ENCODE measurements around the gene GPR62. TPM values are rescaled to one million over a fixed set of nuclear protein-coding genes. Genes with fewer than 3 reads are reported as not detected.
"Not testable (repeated sequence)": the region's sequence is repeated elsewhere in the genome, so short reads cannot be mapped to it uniquely, and the experiment has no call there.

Gene GPR62
- 0.18 TPM for polyA plus RNA-seq
- long read RNA-seq, donor 1, transcript GPR62-201 (1 exons, 2,191 nt) = major isoform, 38 of 38 reads
- long read RNA-seq, donor 1, partial matches to known transcripts = 0 of 38 reads
- long read RNA-seq, donor 1, other reads (novel, unspliced or antisense) = 0 of 38 reads
- long read RNA-seq, donor 2, transcript GPR62-201 (1 exons, 2,191 nt) = major isoform, 49 of 49 reads
- long read RNA-seq, donor 2, partial matches to known transcripts = 0 of 49 reads
- long read RNA-seq, donor 2, other reads (novel, unspliced or antisense) = 0 of 49 reads
- long read RNA-seq, donor 3 = 0 reads
- long read RNA-seq, donor 4, transcript GPR62-201 (1 exons, 2,191 nt) = major isoform, 7 of 7 reads
- long read RNA-seq, donor 4, partial matches to known transcripts = 0 of 7 reads
- long read RNA-seq, donor 4, other reads (novel, unspliced or antisense) = 0 of 7 reads
- long read RNA-seq, donor 5, transcript GPR62-201 (1 exons, 2,191 nt) = major isoform, 42 of 65 reads
- long read RNA-seq, donor 5, partial matches to known transcripts = 0 of 65 reads
- long read RNA-seq, donor 5, other reads (novel, unspliced or antisense) = 23 of 65 reads
- long read RNA-seq, donor 6, transcript GPR62-201 (1 exons, 2,191 nt) = major isoform, 36 of 36 reads
- long read RNA-seq, donor 6, partial matches to known transcripts = 0 of 36 reads
- long read RNA-seq, donor 6, other reads (novel, unspliced or antisense) = 0 of 36 reads
- long read RNA-seq, donor 7, transcript GPR62-201 (1 exons, 2,191 nt) = major isoform, 20 of 20 reads
- long read RNA-seq, donor 7, partial matches to known transcripts = 0 of 20 reads
- long read RNA-seq, donor 7, other reads (novel, unspliced or antisense) = 0 of 20 reads
- long read RNA-seq, donor 8, transcript GPR62-201 (1 exons, 2,191 nt) = major isoform, 42 of 154 reads
- long read RNA-seq, donor 8, partial matches to known transcripts = 44 of 154 reads
- long read RNA-seq, donor 8, other reads (novel, unspliced or antisense) = 68 of 154 reads
- long read RNA-seq, donor 9, transcript GPR62-201 (1 exons, 2,191 nt) = major isoform, 29 of 132 reads
- long read RNA-seq, donor 9, partial matches to known transcripts = 30 of 132 reads
- long read RNA-seq, donor 9, other reads (novel, unspliced or antisense) = 73 of 132 reads
- long read RNA-seq, donor 10, transcript GPR62-201 (1 exons, 2,191 nt) = major isoform, 26 of 145 reads
- long read RNA-seq, donor 10, partial matches to known transcripts = 37 of 145 reads
- long read RNA-seq, donor 10, other reads (novel, unspliced or antisense) = 82 of 145 reads
- long read RNA-seq, donor 11, transcript GPR62-201 (1 exons, 2,191 nt) = major isoform, 17 of 17 reads
- long read RNA-seq, donor 11, partial matches to known transcripts = 0 of 17 reads
- long read RNA-seq, donor 11, other reads (novel, unspliced or antisense) = 0 of 17 reads

GRCh38 chr3:51955175-51955892, at the start of gene GPR62:
Gene GPR62, plus strand, starts transcription at chr3:51955381. Its CDS starts 272 bp downstream, at chr3:51955653.
- WGBS (ENCODE audit: insufficient coverage, low lambda C conversion rate) = no CpG with 5 or more reads among the region's 33 CpGs
- Histone ChIP-seq H3K4me3 (ENCODE audit: low read length) (no peak within 1 kb of the TSS), H3K9me3 (ENCODE audit: control insufficient read depth, low read depth, low read length) (peaks cover 9% of the 10 kb centered on the region), H3K36me3 (ENCODE audit: control insufficient read depth, insufficient read depth, low read length) (peaks cover 12% of the 10 kb centered on the region), H3K27ac (ENCODE audit: low read length) (no peak within 1 kb of the TSS), H3K27me3 (ENCODE audit: control insufficient read depth, insufficient read depth, low read length) (peaks cover 23% of the 10 kb centered on the region), H3K4me1 (ENCODE audit: control insufficient read depth, insufficient read depth, low read length) (no peaks in the 10 kb centered on the region)
- DNase-seq = no peak

- no peak overlapping the region for H3K27ac ChIP-seq (ENCODE audit: low read length)
- no peaks in the 10 kb centered on the region for H3K36me3 ChIP-seq (ENCODE audit: control insufficient read depth, insufficient read depth, low read length)
- no peak for DNase-seq
- H3K27me3 ChIP-seq (ENCODE audit: control insufficient read depth, insufficient read depth, low read length) = no peaks in the 10 kb centered on the region
- H3K9me3 ChIP-seq (ENCODE audit: control insufficient read depth, low read depth, low read length) = peaks cover 9% of the 10 kb centered on the region
- H3K4me1 ChIP-seq (ENCODE audit: control insufficient read depth, insufficient read depth, low read length) = no peaks in the 10 kb centered on the region
- H3K4me3 ChIP-seq (ENCODE audit: low read length) = no peak overlapping the region
- 100% methylated on average over 1 of the region's 4 CpGs for WGBS (ENCODE audit: insufficient coverage, low lambda C conversion rate)
Measured at GRCh38 chr3:51908026-51908425, 47.2 kb upstream of the GPR62 start.

GRCh38 chr3:51916418-51916817, 38.8 kb upstream of the GPR62 start:
- no peaks in the 10 kb centered on the region for H3K36me3 ChIP-seq (ENCODE audit: control insufficient read depth, insufficient read depth, low read length)
- no peaks in the 10 kb centered on the region for H3K9me3 ChIP-seq (ENCODE audit: control insufficient read depth, low read depth, low read length)
- H3K27me3 ChIP-seq (ENCODE audit: control insufficient read depth, insufficient read depth, low read length) = no peaks in the 10 kb centered on the region
- no peak overlapping the region for H3K4me3 ChIP-seq (ENCODE audit: low read length)
- no peaks in the 10 kb centered on the region for H3K4me1 ChIP-seq (ENCODE audit: control insufficient read depth, insufficient read depth, low read length)
- no peak overlapping the region for H3K27ac ChIP-seq (ENCODE audit: low read length)
- WGBS (ENCODE audit: insufficient coverage, low lambda C conversion rate) = no CpG with 5 or more reads among the region's 5 CpGs
- no peak for DNase-seq

- WGBS (ENCODE audit: insufficient coverage, low lambda C conversion rate) = 100% methylated on average over 1 of the region's 11 CpGs
- H3K4me3 ChIP-seq (ENCODE audit: low read length) = no peak overlapping the region
- no peaks in the 10 kb centered on the region for H3K27me3 ChIP-seq (ENCODE audit: control insufficient read depth, insufficient read depth, low read length)
- no peaks in the 10 kb centered on the region for H3K4me1 ChIP-seq (ENCODE audit: control insufficient read depth, insufficient read depth, low read length)
- DNase-seq = no peak
- no peaks in the 10 kb centered on the region for H3K9me3 ChIP-seq (ENCODE audit: control insufficient read depth, low read depth, low read length)
- no peak overlapping the region for H3K27ac ChIP-seq (ENCODE audit: low read length)
- no peaks in the 10 kb centered on the region for H3K36me3 ChIP-seq (ENCODE audit: control insufficient read depth, insufficient read depth, low read length)
Measured at GRCh38 chr3:51921081-51921578, 34.1 kb upstream of the GPR62 start.

GRCh38 chr3:51927061-51927977, 27.9 kb upstream of the GPR62 start:
- no CpG with 5 or more reads among the region's 5 CpGs for WGBS (ENCODE audit: insufficient coverage, low lambda C conversion rate)
- no peaks in the 10 kb centered on the region for H3K4me1 ChIP-seq (ENCODE audit: control insufficient read depth, insufficient read depth, low read length)
- no peaks in the 10 kb centered on the region for H3K36me3 ChIP-seq (ENCODE audit: control insufficient read depth, insufficient read depth, low read length)
- H3K27ac ChIP-seq (ENCODE audit: low read length) = no peak overlapping the region
- no peaks in the 10 kb centered on the region for H3K9me3 ChIP-seq (ENCODE audit: control insufficient read depth, low read depth, low read length)
- H3K27me3 ChIP-seq (ENCODE audit: control insufficient read depth, insufficient read depth, low read length) = no peaks in the 10 kb centered on the region
- H3K4me3 ChIP-seq (ENCODE audit: low read length) = no peak overlapping the region
- no peak for DNase-seq

GRCh38 chr3:51928438-51928837, 26.7 kb upstream of the GPR62 start:
- no CpG with 5 or more reads among the region's 7 CpGs for WGBS (ENCODE audit: insufficient coverage, low lambda C conversion rate)

GRCh38 chr3:51928981-51929380, 26.2 kb upstream of the GPR62 start:
- not testable (repeated sequence) for DNase-seq; H3K9me3 ChIP-seq (ENCODE audit: control insufficient read depth, low read depth, low read length); H3K4me1 ChIP-seq (ENCODE audit: control insufficient read depth, insufficient read depth, low read length); H3K27ac ChIP-seq (ENCODE audit: low read length); H3K27me3 ChIP-seq (ENCODE audit: control insufficient read depth, insufficient read depth, low read length); H3K4me3 ChIP-seq (ENCODE audit: low read length)
- WGBS (ENCODE audit: insufficient coverage, low lambda C conversion rate) = no CpG with 5 or more reads among the region's 3 CpGs
- H3K36me3 ChIP-seq (ENCODE audit: control insufficient read depth, insufficient read depth, low read length) = peaks cover 13% of the 10 kb centered on the region

More at GRCh38 chr3:51928438-51928837, 26.7 kb upstream of the GPR62 start:
- Histone ChIP-seq H3K4me3 (ENCODE audit: low read length) (no peak overlapping the region), H3K36me3 (ENCODE audit: control insufficient read depth, insufficient read depth, low read length) (peaks cover 7% of the 10 kb centered on the region), H3K27ac (ENCODE audit: low read length) (no peak overlapping the region), H3K4me1 (ENCODE audit: control insufficient read depth, insufficient read depth, low read length) (no peaks in the 10 kb centered on the region), H3K27me3 (ENCODE audit: control insufficient read depth, insufficient read depth, low read length) (no peaks in the 10 kb centered on the region), H3K9me3 (ENCODE audit: control insufficient read depth, low read depth, low read length) (no peaks in the 10 kb centered on the region)
- no peak for DNase-seq

- no peak for DNase-seq
- Histone ChIP-seq H3K4me3 (ENCODE audit: low read length) (no peak overlapping the region), H3K27ac (ENCODE audit: low read length) (no peak overlapping the region), H3K9me3 (ENCODE audit: control insufficient read depth, low read depth, low read length) (no peaks in the 10 kb centered on the region), H3K27me3 (ENCODE audit: control insufficient read depth, insufficient read depth, low read length) (no peaks in the 10 kb centered on the region), H3K36me3 (ENCODE audit: control insufficient read depth, insufficient read depth, low read length) (peaks cover 18% of the 10 kb centered on the region), H3K4me1 (ENCODE audit: control insufficient read depth, insufficient read depth, low read length) (no peaks in the 10 kb centered on the region)
- WGBS (ENCODE audit: insufficient coverage, low lambda C conversion rate) = no CpG with 5 or more reads among the region's 5 CpGs
Measured at GRCh38 chr3:51929420-51930003, 25.7 kb upstream of the GPR62 start.
